Liver (tissue), 9 donors: ENCODE measurements around the gene ZNF341. TPM values are rescaled to one million over a fixed set of nuclear protein-coding genes. Genes with fewer than 3 reads are reported as not detected.

Experiments
- DNase-seq: peaks from one replicate; pipeline ENCODE4 v3.0.0-alpha.2; 2017; ENCODE audit warnings: low spot score
- H3K27ac ChIP-seq, 2 donors: one replicate each; pipeline ENCODE4 v1.7.0; 2013; ENCODE audit warnings: inconsistent platforms in 2 of 2, low read length in 2 of 2, control low read depth in 1 of 2, low read depth in 1 of 2, mild to moderate bottlenecking in 1 of 2
- H3K27me3 ChIP-seq, 4 donors: one replicate each; pipeline versions ENCODE4 v1.6.1 to v1.7.0; 2013; ENCODE audit warnings: low read length in 3 of 4, inconsistent platforms in 1 of 4, mild to moderate bottlenecking in 1 of 4, moderate library complexity in 1 of 4; ENCODE audit not compliant: control insufficient read depth in 4 of 4, insufficient read depth in 4 of 4
- H3K36me3 ChIP-seq, 4 donors: one replicate each; pipeline versions ENCODE4 v1.6.1 to v1.7.0; 2013; ENCODE audit warnings: low read length in 3 of 4, mild to moderate bottlenecking in 3 of 4, low read depth in 1 of 4, moderate library complexity in 1 of 4; ENCODE audit not compliant: control insufficient read depth in 4 of 4, insufficient read depth in 3 of 4
- H3K4me1 ChIP-seq, 4 donors: one replicate each; pipeline versions ENCODE4 v1.6.1 to v1.7.0; 2013; ENCODE audit warnings: low read length in 3 of 4, mild to moderate bottlenecking in 3 of 4, moderate library complexity in 1 of 4; ENCODE audit not compliant: control insufficient read depth in 4 of 4, insufficient read depth in 4 of 4
- H3K4me3 ChIP-seq, 3 donors: one replicate each; pipeline versions ENCODE4 v1.6.1 to v1.7.0; 2013; ENCODE audit warnings: low read length in 3 of 3, control low read depth in 1 of 3, low read depth in 1 of 3, mild to moderate bottlenecking in 1 of 3
- H3K9ac ChIP-seq, 2 donors: one replicate each; pipeline ENCODE4 v1.7.0; 2013; ENCODE audit warnings: low read length in 2 of 2, mild to moderate bottlenecking in 2 of 2, moderate library complexity in 2 of 2, control low read depth in 1 of 2, low read depth in 1 of 2
- H3K9me3 ChIP-seq, 4 donors: one replicate each; pipeline versions ENCODE4 v1.6.1 to v1.7.0; 2013; ENCODE audit warnings: low read length in 3 of 4; ENCODE audit not compliant: control insufficient read depth in 4 of 4
- ATF3 ChIP-seq: IDR thresholded peaks from 2 replicates; pipeline ENCODE4 v1.6.1; 2016; ENCODE audit warnings: antibody characterized with exemption
- CTCF ChIP-seq: fragments of 150-350 bp; IDR thresholded peaks from 2 replicates; pipeline ENCODE4 v1.5.1; 2017; ENCODE audit warnings: improper control_type of control experiment, low read depth, low read length; ENCODE audit not compliant: missing input control
- FOXA1 ChIP-seq: IDR thresholded peaks from 2 replicates; pipeline ENCODE4 v1.6.1; 2016; ENCODE audit warnings: antibody characterized with exemption
- GABPA ChIP-seq, 2 donors: IDR thresholded peaks in 1 of 2; conservative IDR thresholded peaks in 1 of 2; 2 replicates each; pipeline ENCODE4 v1.6.1; 2016; ENCODE audit warnings: antibody characterized with exemption in 2 of 2, mild to moderate bottlenecking in 1 of 2, moderate library complexity in 1 of 2
- HNF4A ChIP-seq, 2 donors: conservative IDR thresholded peaks; 2 replicates each; pipeline ENCODE4 v1.6.1; 2016; ENCODE audit warnings: antibody characterized with exemption in 2 of 2, mild to moderate bottlenecking in 2 of 2
- HNF4G ChIP-seq: IDR thresholded peaks from 2 replicates; pipeline ENCODE4 v1.6.1; 2016; ENCODE audit warnings: antibody characterized with exemption
- JUND ChIP-seq, 2 donors: IDR thresholded peaks; 2 replicates each; pipeline ENCODE4 v1.6.1; 2016; ENCODE audit warnings: antibody characterized with exemption in 2 of 2
- MAX ChIP-seq: IDR thresholded peaks from 2 replicates; pipeline ENCODE4 v1.6.1; 2016; ENCODE audit warnings: antibody characterized with exemption
- NR2F2 ChIP-seq: IDR thresholded peaks from 2 replicates; pipeline ENCODE4 v1.6.1; 2016; ENCODE audit warnings: antibody characterized with exemption
- RAD21 ChIP-seq, 2 donors: IDR thresholded peaks; 2 replicates each; pipeline ENCODE4 v1.6.1; 2016; ENCODE audit warnings: antibody characterized with exemption in 2 of 2, mild to moderate bottlenecking in 2 of 2
- REST ChIP-seq: IDR thresholded peaks from 2 replicates; pipeline ENCODE4 v1.6.1; 2016; ENCODE audit warnings: antibody characterized with exemption, mild to moderate bottlenecking
- RXRA ChIP-seq, 2 donors: IDR thresholded peaks; 2 replicates each; pipeline ENCODE4 v1.6.1; 2017 to 2018; ENCODE audit warnings: antibody characterized with exemption in 2 of 2, mild to moderate bottlenecking in 1 of 2
- SP1 ChIP-seq: IDR thresholded peaks from 2 replicates; pipeline ENCODE4 v1.6.1; 2018; ENCODE audit warnings: antibody characterized with exemption, mild to moderate bottlenecking
- TAF1 ChIP-seq: conservative IDR thresholded peaks from 2 replicates; pipeline ENCODE4 v1.6.1; 2016; ENCODE audit warnings: antibody characterized with exemption, mild to moderate bottlenecking
- ZBTB33 ChIP-seq: IDR thresholded peaks from 2 replicates; pipeline ENCODE4 v1.6.1; 2016; ENCODE audit warnings: antibody characterized with exemption
- WGBS: extraction: QIAGEN DNeasy Blood & Tissue Kit; methylation state at CpG from one replicate; pipeline ENCODE4 v1.1.7; 2013; 5-methylcytosine and 5-hydroxymethylcytosine counted together
- polyA plus RNA-seq, 2 donors: library from polyadenylated mRNA; stranded (reverse) in 1 of 2; unstranded in 1 of 2; fragments of 200-250 nt in 1 of 2; fragments of >200 nt in 1 of 2; fragmentation: Nextera tagmentation in 1 of 2; extraction: Ambion mirVana in 1 of 2; gene quantifications; one replicate each; pipeline versions ENCODE4 v1.2.1 to v1.2.3, GENCODE V29; 2013 to 2015
- total RNA-seq, 2 donors: library from RNA; depleted of rRNA; stranded (reverse); fragments of >200 nt; gene quantifications; one replicate each; pipeline ENCODE4 v1.2.3, GENCODE V29; 2014
- donor health status: healthy.
- donor health status: healthy.
- donor health status: healthy.
- donor health status: healthy.
- donor health status: healthy.

Gene ZNF341
- total and polyA plus RNA-seq, 4 donors: 0.69 to 1.1 (median 0.82) TPM

GRCh38 chr20:33740189-33740588, 8.4 kb downstream of the ZNF341 start:
- Histone ChIP-seq H3K36me3 (no peaks in the 10 kb centered on the region), H3K9ac (no peak overlapping the region), H3K27ac (no peak overlapping the region), H3K27me3 (no peaks in the 10 kb centered on the region), H3K4me1 (no peaks in the 10 kb centered on the region), H3K9me3 (peaks cover 2 to 7% (median 6%) of the 10 kb centered on the region in 4 donors), H3K4me3 (no peak overlapping the region)
- WGBS: 94% methylated on average over 1 of the region's 1 CpG
- TF ChIP-seq RXRA (IDR thresholded peaks at IDR 0.05) (no peak), HNF4G (no peak), GABPA (IDR thresholded peaks at IDR 0.05 in 1 of 2, conservative IDR thresholded peaks at IDR 0.05 in 1 of 2) (no peak), MAX (no peak), RAD21 (IDR thresholded peaks at IDR 0.05) (no peak), SP1 (no peak), TAF1 (no peak), ZBTB33 (no peak), ATF3 (no peak), CTCF (no peak), FOXA1 (no peak), HNF4A (conservative IDR thresholded peaks at IDR 0.05) (no peak), NR2F2 (no peak), JUND (IDR thresholded peaks at IDR 0.05) (no peak)
- no peak for DNase-seq

- no peak overlapping the region for H3K4me3 ChIP-seq
- no peaks in the 10 kb centered on the region for H3K9me3 ChIP-seq
- 95% methylated on average over 3 of the region's 3 CpGs for WGBS
- H3K9ac ChIP-seq: no peak overlapping the region
- TF ChIP-seq TAF1 (no peak), MAX (no peak), HNF4A (conservative IDR thresholded peaks at IDR 0.05) (no peak), JUND (IDR thresholded peaks at IDR 0.05) (no peak), REST (no peak), SP1 (no peak), ATF3 (no peak), NR2F2 (no peak), FOXA1 (no peak), RXRA (IDR thresholded peaks at IDR 0.05) (no peak), HNF4G (no peak)
- no peaks in the 10 kb centered on the region for H3K4me1 ChIP-seq
- peaks cover 0 to 2% (median 0%) of the 10 kb centered on the region in 4 donors for H3K36me3 ChIP-seq
- H3K27ac ChIP-seq: no peak overlapping the region
- DNase-seq: no peak
- no peaks in the 10 kb centered on the region for H3K27me3 ChIP-seq
These were observed 12.4 kb downstream of the ZNF341 start for GRCh38 chr20:33744181-33744580.
